Heart right ventricle (tissue), 16 donors: ENCODE results near the gene MBNL1. TPM values are rescaled to one million over a fixed set of nuclear protein-coding genes. Genes with fewer than 3 reads are reported as not detected.

ENCODE experiments used
- ATAC-seq, 8 donors: fragments of 200-7000 bp; cut with Tn5 transposase; one replicate each; pipeline ENCODE4 v1.9.1; 2020; ENCODE audit warnings: mild to moderate bottlenecking in 8 of 8, moderate library complexity in 8 of 8, moderate number of reproducible peaks in 1 of 8
- DNase-seq, 2 donors: peaks; one replicate each; pipeline ENCODE4 v3.0.0-alpha.2; 2020
- H3K27ac ChIP-seq, 10 donors: fragments of 200-600 bp; sonication (generic) in 2 of 10; one replicate each; pipeline versions ENCODE4 v1.5.0 to v1.8.0; 2020 to 2022; ENCODE audit warnings: mild to moderate bottlenecking in 3 of 10
- H3K27me3 ChIP-seq, 7 donors: fragments of 200-600 bp; one replicate each; pipeline ENCODE4 v1.8.0; 2021 to 2022; ENCODE audit warnings: mild to moderate bottlenecking in 2 of 7
- H3K36me3 ChIP-seq, 9 donors: fragments of 200-600 bp; sonication (generic) in 1 of 9; one replicate each; pipeline versions ENCODE4 v1.5.0 to v1.8.0; 2020 to 2022; ENCODE audit warnings: mild to moderate bottlenecking in 2 of 9
- H3K4me1 ChIP-seq, 9 donors: fragments of 200-600 bp; sonication (generic) in 1 of 9; one replicate each; pipeline versions ENCODE4 v1.5.0 to v1.8.0; 2020 to 2022; ENCODE audit warnings: mild to moderate bottlenecking in 4 of 9
- H3K4me3 ChIP-seq, 10 donors: fragments of 200-600 bp; sonication (generic) in 2 of 10; one replicate each; pipeline versions ENCODE4 v1.5.0 to v1.8.0; 2020 to 2022; ENCODE audit warnings: mild to moderate bottlenecking in 7 of 10, moderate library complexity in 2 of 10
- H3K9me3 ChIP-seq, 11 donors: fragments of 200-600 bp in 10 of 11; sonication (generic) in 2 of 11; one replicate each; pipeline versions ENCODE4 v1.5.0 to v1.8.0; 2013 to 2022; ENCODE audit warnings: mild to moderate bottlenecking in 2 of 11, control low read depth in 1 of 11, moderate library complexity in 1 of 11
- CTCF ChIP-seq, 9 donors: fragments of 200-600 bp; sonication (generic) in 2 of 9; IDR thresholded peaks; one replicate each; pipeline versions ENCODE4 v1.5.0 to v1.8.0; 2021 to 2022; ENCODE audit warnings: antibody characterized with exemption in 9 of 9, mild to moderate bottlenecking in 5 of 9, moderate library complexity in 1 of 9
- WGBS, 2 donors: extraction: QIAGEN DNeasy Blood & Tissue Kit; methylation state at CpG; one replicate each; pipeline ENCODE4 v1.1.7; 2013; ENCODE audit warnings: inconsistent platforms in 1 of 2; 5-methylcytosine and 5-hydroxymethylcytosine counted together
- intact Hi-C, 10 donors: fragments of 100-400 bp; cut with DNase I; formaldehyde crosslinking; loops; one replicate each; pipeline versions ENCODE4 v1.11.1 to v1.14.2; 2022
- polyA plus RNA-seq, 2 donors: library from polyadenylated mRNA; stranded (reverse); fragments of 200-250 nt; gene quantifications; one replicate each; pipeline ENCODE4 v1.2.3, GENCODE V29; 2013
- total RNA-seq, 10 donors: library from RNA; stranded (reverse); fragmentation: NEBNext Ultra II Directional in 3 of 10; extraction: Animal tissue kit (Norgen Biotek cat#: 25700) in 3 of 10; gene quantifications; one replicate each; pipeline versions ENCODE4 v1.2.1 to v1.2.4, GENCODE V29; 2021 to 2023
- donor health status: Arrhythmogenic right ventricular cardiomyopathy.
- donor health status: ischemic (EF 13 %, LVEDD 7.1; RV severe dilation, severe dysfunction).
- donor health status: healthy with polysubstance abuse.
- donor health status: DM: no; HTN: yes; CAD: no.
- donor health status: DM: no; HTN: no; CAD: no.
- donor health status: ischemic (EF 25% LVEDD 6.9; RV normal size, moderate dysfunction).
- donor health status: ischemic (EF 25% LVEDD 5.7; RV mildly dilated, moderate dysfunction).
- donor health status: healthy.
- donor health status: DM: yes; HTN: yes; CAD: no.
- donor health status: Ischemic cardiomyopathy.
- donor health status: ischemic (EF 35%, LVEDD 5.7; RV mildly dilated, moderate dysfunction).
- donor health status: nonischemic (EF 11% LVEDD 7.7; RV severe dilation, severe dysfunction).
- donor health status: DM: yes; HTN: yes; CAD: no.
- donor health status: PGD.
- donor health status: ischemic (EF 29% LVEDD 5.4; RV normal size, mild dysfunction).
- donor health status: nonischemic (EF 23%, LVEDD 6.1; RV moderate dilation, normal function).

Gene MBNL1
- total and polyA plus RNA-seq, 12 donors: 33.1 to 236 (median 189) TPM

- H3K36me3 ChIP-seq: peaks cover 0 to 25% (median 0%) of the 10 kb centered on the region in 9 donors
- peak overlapping the region; percentile 19 to 89 (median 86) for H3K27ac ChIP-seq
- H3K9me3 ChIP-seq: no peaks in the 10 kb centered on the region
- DNase-seq (peak; percentile 31 to 63), ATAC-seq (peak; percentile 75 to 89 (median 82))
- TF ChIP-seq CTCF (IDR thresholded peaks at IDR 0.05): no peak
- intact Hi-C loops: no loop called here
- no peaks in the 10 kb centered on the region for H3K27me3 ChIP-seq
- 1 to 2% methylated on average over 14 of the region's 14 CpGs for WGBS, 2 donors
- H3K4me1 ChIP-seq: peaks cover 9 to 99% (median 85%) of the 10 kb centered on the region in 9 donors
- H3K4me3 ChIP-seq: peak overlapping the region in 9 of 10 donors; percentile 4 to 52 (median 49)
These were observed 29.9 kb downstream of the MBNL1 start for GRCh38 chr3:152298393-152299248.

GRCh38 chr3:152299249-152299976 is 30.7 kb downstream of the MBNL1 start:
- intact Hi-C loops: no loop called here
- 33 to 38% methylated on average over 9 of the region's 9 CpGs for WGBS, 2 donors
- H3K9me3 ChIP-seq: no peaks in the 10 kb centered on the region
- DNase-seq (no peak), ATAC-seq (peak; percentile 5 to 81 (median 36))
- H3K4me1 ChIP-seq: peaks cover 9 to 99% (median 89%) of the 10 kb centered on the region in 9 donors
- H3K27ac ChIP-seq: peak overlapping the region; percentile 19 to 89 (median 86)
- TF ChIP-seq CTCF (IDR thresholded peaks at IDR 0.05): no peak
- H3K36me3 ChIP-seq: peaks cover 0 to 25% (median 0%) of the 10 kb centered on the region in 9 donors
- peak overlapping the region in 9 of 10 donors; percentile 4 to 52 (median 49) for H3K4me3 ChIP-seq
- H3K27me3 ChIP-seq: no peaks in the 10 kb centered on the region

- Histone ChIP-seq H3K4me1 (peaks cover 9 to 99% (median 93%) of the 10 kb centered on the region in 9 donors), H3K27ac (peak overlapping the region in 9 of 10 donors; percentile 53 to 89 (median 86)), H3K27me3 (no peaks in the 10 kb centered on the region), H3K36me3 (peaks cover 0 to 25% (median 0%) of the 10 kb centered on the region in 9 donors), H3K9me3 (no peaks in the 10 kb centered on the region), H3K4me3 (peak overlapping the region in 9 of 10 donors; percentile 4 to 52 (median 49))
- 38 to 47% methylated on average over 8 of the region's 8 CpGs for WGBS, 2 donors
- DNase-seq (no peak), ATAC-seq (no peak)
- no peak for TF ChIP-seq CTCF (IDR thresholded peaks at IDR 0.05)
- intact Hi-C loops: loop anchor here in 3 of 10 donors (1.0 to 5.0 kb wide), 3 partner anchors 29 to 33 kb away; partner anchors contain the start of gene MBNL1 (in 2 of the 3)
These were observed 31.5 kb downstream of the MBNL1 start for GRCh38 chr3:152300029-152300731.
